ENCODE measurements around the gene KCTD3. TPM values are rescaled to one million over a fixed set of nuclear protein-coding genes. Genes with fewer than 3 reads are reported as not detected.

Gene KCTD3
- total RNA-seq, 1 experiment from 2014 or later: 46.7 TPM

GRCh38 chr1:215518594-215518993 lies 48.5 kb upstream of the KCTD3 start:
- Histone ChIP-seq H3K9ac (ENCODE audit: low read length) (no peak overlapping the region), H3K9me3 (ENCODE audit: control insufficient read depth in 1 of 2, insufficient read depth in 1 of 2, low read depth in 1 of 2, low read length in 2 of 2) (no peaks in the 10 kb centered on the region; a peak in 1 of 4 replicates), H4K20me1 (ENCODE audit: insufficient read depth) (no peaks in the 10 kb centered on the region), H3K27me3 (ENCODE audit: insufficient read depth, low read length) (no peaks in the 10 kb centered on the region), H3K4me2 (ENCODE audit: low read length) (no peak overlapping the region), H3K27ac (ENCODE audit: low read depth, low read length) (no peak overlapping the region), H3K4me1 (ENCODE audit: control insufficient read depth in 1 of 2, insufficient read depth in 2 of 2, low read length in 2 of 2) (no peaks in the 10 kb centered on the region), H3K4me3 (replicated peaks in 1 of 2; ENCODE audit: low read depth in 1 of 2, low read length in 2 of 2) (no peak overlapping the region), H3K36me3 (ENCODE audit: control insufficient read depth in 1 of 2, insufficient read depth in 2 of 2, low read length in 2 of 2) (no peaks in the 10 kb centered on the region), H3K79me2 (ENCODE audit: insufficient read depth, low read length) (no peaks in the 10 kb centered on the region), H3K9me2 (ENCODE audit: insufficient read depth) (no peaks in the 10 kb centered on the region), H2AFZ (ENCODE audit: low read depth, low read length, poor library complexity, severe bottlenecking) (no peak overlapping the region)
- ChIA-PET RAD21 (ENCODE audit: low non-redundant PET in 1 of 2, low total read pairs in 2 of 2, uncharacterized antibody in 2 of 2, unreplicated experiment in 2 of 2) (no interaction called here), CTCF (no interaction called here), POLR2A (no interaction called here)
- intact Hi-C loops (cut with micrococcal nuclease): loop anchor here (5.0 kb wide), 1 partner anchor 711 kb away; no protein-coding TSS in a partner anchor
- ATAC-seq (no peak), DNase-seq (ENCODE audit: low read depth, low spot score) (no peak)
- no TSS peak for BruUV-seq (replicated peaks)
- TF ChIP-seq ZBTB33 (IDR thresholded peaks at IDR 0.05; ENCODE audit: extremely low read depth, insufficient replicate concordance, low read length): no peak
- no peak for TF ChIP-seq FOSL1 (IDR thresholded peaks at IDR 0.05; ENCODE audit: low read depth)
- no peak for TF ChIP-seq ZNF274 (IDR thresholded peaks at IDR 0.05; ENCODE audit: low read depth, low read length)
- no peak for TF ChIP-seq EZH2 (IDR thresholded peaks at IDR 0.05)
- TF ChIP-seq POLR2AphosphoS5 (IDR thresholded peaks at IDR 0.05; ENCODE audit: low read depth, low read length): no peak
- TF ChIP-seq SRF (IDR thresholded peaks at IDR 0.05; ENCODE audit: low read depth): no peak
- no peak for TF ChIP-seq CEBPB (IDR thresholded peaks at IDR 0.05; ENCODE audit: low read depth)
- TF ChIP-seq CBX3 (IDR thresholded peaks at IDR 0.05; ENCODE audit: low read depth): no peak
- TF ChIP-seq ATF3 (IDR thresholded peaks at IDR 0.05): no peak
- TF ChIP-seq ZFX (IDR thresholded peaks at IDR 0.05): no peak
- no peak for TF ChIP-seq EZH2phosphoT487 (IDR thresholded peaks at IDR 0.05; ENCODE audit: borderline replicate concordance)
- TF ChIP-seq RAD21 (IDR thresholded peaks at IDR 0.05; ENCODE audit: low read depth): no peak
- TF ChIP-seq ELF1 (IDR thresholded peaks at IDR 0.05; ENCODE audit: borderline replicate concordance, low read depth): no peak
- TF ChIP-seq EGR1 (IDR thresholded peaks at IDR 0.05; ENCODE audit: low read depth): no peak
- no peak for TF ChIP-seq CTCF (IDR thresholded peaks at IDR 0.05 in 2 of 3, conservative IDR thresholded peaks at IDR 0.05 in 1 of 3; ENCODE audit: borderline replicate concordance in 1 of 3, insufficient read depth in 1 of 3, low read depth in 2 of 3, low read length in 2 of 3)
- no peak for TF ChIP-seq JUND (IDR thresholded peaks at IDR 0.05)
- TF ChIP-seq, protein P1, sequence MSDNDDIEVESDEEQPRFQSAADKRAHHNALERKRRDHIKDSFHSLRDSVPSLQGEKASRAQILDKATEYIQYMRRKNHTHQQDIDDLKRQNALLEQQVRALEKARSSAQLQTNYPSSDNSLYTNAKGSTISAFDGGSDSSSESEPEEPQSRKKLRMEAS (IDR thresholded peaks at IDR 0.05): no peak
- no peak for TF ChIP-seq POLR2A (IDR thresholded peaks at IDR 0.05; ENCODE audit: borderline replicate concordance, extremely low read depth, insufficient read depth, insufficient read length)
- TF ChIP-seq SIN3A (IDR thresholded peaks at IDR 0.05; ENCODE audit: low read depth): no peak
- TF ChIP-seq TCF7L2 (IDR thresholded peaks at IDR 0.05; ENCODE audit: borderline replicate concordance, extremely low read depth, insufficient read depth, insufficient read length): no peak
